AG09309 (cell line): ENCODE results near the gene RHBDD3.

Experiments used
- DNase-seq: peaks from one replicate; pipeline ENCODE4 v3.0.0-alpha.2; 2010; ENCODE audit warnings: low read depth
- H3K4me3 ChIP-seq: 2 replicates; pipeline ENCODE4 v1.5.1; 2011; ENCODE audit warnings: mild to moderate bottlenecking, low read depth, low read length, moderate library complexity; ENCODE audit not compliant: control insufficient read depth
- TF ChIP-seq, protein P1 (sequence below): IDR thresholded peaks from 2 replicates; pipeline ENCODE4 v1.5.1; 2011; ENCODE audit warnings: mild to moderate bottlenecking, low read depth, low read length, inconsistent platforms; ENCODE audit not compliant: insufficient read depth, control insufficient read depth; ENCODE audit errors: missing control alignments

Gene RHBDD3

DNA sequence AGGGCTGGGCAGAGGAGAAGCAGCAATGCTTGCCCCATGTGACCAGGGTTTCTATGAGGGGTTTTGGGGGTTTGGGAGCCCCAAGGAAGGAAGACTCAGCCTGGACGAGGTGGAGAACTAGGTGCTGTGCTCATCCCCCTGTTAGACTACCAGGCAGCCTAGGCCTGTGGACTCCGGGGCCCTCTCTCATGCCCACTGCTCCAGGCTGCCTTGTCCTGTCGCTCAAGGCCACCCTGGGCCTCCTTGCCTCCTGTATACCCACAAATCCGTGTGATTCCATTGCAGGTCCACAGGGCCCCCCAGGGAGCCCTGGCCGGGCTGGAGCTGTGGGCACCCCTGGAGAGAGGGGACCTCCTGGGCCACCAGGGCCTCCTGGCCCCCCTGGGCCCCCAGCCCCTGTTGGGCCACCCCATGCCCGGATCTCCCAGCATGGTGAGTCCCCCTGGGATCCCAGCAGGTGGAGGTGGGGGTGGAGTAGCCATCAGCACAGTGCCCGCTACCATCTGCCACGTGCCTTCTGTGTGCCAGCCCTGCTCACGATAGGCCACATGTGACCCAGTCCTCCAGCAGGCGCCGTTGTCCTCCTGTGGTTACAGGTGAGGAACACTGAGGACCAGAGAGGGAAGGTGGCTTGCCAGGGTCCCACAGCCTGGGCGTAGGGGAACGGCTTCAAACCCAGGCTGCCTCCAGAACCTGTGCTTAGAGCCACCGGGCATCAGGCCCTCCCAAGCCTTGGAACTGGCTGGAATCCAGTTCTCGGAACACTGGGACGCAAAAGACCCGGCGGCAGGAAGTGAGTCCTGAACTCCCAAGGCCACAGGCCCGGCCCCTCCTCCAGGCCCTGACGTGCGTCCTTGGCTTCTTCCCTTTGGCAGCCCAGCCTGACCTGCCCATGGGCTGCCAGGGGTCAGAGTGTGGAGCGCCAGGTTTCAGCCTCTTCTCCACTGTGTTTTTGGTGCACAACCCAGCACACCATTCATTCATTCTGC lies 35.5 kb downstream of the RHBDD3 start:
- TF ChIP-seq, protein P1, sequence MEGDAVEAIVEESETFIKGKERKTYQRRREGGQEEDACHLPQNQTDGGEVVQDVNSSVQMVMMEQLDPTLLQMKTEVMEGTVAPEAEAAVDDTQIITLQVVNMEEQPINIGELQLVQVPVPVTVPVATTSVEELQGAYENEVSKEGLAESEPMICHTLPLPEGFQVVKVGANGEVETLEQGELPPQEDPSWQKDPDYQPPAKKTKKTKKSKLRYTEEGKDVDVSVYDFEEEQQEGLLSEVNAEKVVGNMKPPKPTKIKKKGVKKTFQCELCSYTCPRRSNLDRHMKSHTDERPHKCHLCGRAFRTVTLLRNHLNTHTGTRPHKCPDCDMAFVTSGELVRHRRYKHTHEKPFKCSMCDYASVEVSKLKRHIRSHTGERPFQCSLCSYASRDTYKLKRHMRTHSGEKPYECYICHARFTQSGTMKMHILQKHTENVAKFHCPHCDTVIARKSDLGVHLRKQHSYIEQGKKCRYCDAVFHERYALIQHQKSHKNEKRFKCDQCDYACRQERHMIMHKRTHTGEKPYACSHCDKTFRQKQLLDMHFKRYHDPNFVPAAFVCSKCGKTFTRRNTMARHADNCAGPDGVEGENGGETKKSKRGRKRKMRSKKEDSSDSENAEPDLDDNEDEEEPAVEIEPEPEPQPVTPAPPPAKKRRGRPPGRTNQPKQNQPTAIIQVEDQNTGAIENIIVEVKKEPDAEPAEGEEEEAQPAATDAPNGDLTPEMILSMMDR = no peak
- H3K4me3 ChIP-seq = no peak overlapping the region
- no peak for DNase-seq

DNA sequence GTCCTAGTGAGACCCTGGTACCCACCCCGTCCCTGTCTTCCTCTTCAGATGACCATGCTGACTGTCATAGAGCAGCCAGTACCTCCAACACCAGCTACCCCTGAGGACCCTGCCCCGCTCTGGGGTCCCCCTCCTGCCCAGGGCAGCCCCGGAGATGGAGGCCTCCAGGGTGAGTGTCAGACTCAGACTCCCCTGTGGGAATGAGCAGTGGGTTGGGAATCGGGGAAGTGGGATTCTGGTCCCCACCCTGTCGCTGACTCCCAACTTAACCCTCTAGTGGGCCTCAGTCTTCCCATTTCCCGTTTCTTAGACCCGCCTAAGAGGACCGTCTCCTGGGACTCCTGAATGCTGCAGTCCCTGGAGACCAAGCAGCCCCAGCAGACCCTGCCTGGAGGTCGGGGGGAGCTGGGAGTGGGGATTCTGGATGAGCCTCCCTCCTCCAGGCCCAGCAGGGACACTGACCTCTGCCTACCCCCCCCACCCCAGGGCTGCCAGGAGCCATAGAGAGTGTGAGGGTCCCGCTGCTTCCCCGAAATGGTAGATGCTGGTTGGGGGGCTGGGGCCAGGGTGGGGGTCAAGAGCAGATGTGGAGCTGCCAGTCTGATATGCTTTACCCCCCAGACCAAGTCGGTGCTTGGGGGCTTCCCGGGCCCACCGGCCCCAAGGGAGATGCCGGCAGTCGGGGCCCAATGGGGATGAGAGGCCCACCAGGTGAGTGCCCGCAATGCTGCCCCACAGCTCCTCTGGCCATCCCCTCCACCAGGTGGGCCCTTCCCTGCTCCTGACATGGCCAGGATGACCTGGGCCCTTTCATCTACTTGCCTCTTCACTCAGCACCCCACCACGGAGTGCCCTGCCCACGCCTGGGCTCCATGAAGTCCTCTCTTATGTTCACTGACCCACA lies 36.6 kb downstream of the RHBDD3 start:
- H3K4me3 ChIP-seq = no peak overlapping the region
- no peak for DNase-seq
- TF ChIP-seq, protein P1 = no peak

DNA sequence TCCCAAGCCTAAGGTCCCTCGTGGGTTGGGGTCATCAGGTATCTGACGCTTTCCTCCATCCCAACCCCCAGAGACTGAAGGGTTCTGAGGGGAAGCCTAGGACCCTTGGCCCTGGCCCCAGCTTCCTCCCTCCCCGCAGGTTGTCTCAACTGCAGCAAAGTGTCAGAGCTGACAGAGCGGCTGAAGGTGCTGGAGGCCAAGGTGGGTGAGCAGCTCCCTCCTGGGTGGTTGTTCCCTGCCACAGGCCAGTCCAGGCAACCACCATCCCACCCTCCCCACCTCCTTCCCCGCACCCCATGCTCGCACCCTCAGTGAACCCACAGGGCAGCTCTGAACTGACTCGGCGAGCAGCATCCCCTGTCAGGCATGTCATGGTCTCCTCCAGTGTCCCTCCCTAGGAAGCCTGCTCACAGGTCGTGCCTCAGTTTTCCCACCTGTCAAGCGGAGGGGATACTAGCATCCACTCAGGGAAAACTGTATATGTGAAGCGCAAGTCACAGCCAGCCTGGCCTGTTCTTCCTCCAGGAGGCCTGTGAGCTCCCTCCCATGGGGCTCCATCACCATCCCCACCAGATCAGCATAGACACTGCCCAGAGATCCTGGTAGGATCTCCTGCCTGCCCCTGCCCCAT lies 41.3 kb downstream of the RHBDD3 start:
- no peak overlapping the region for H3K4me3 ChIP-seq
- TF ChIP-seq, protein P1 = no peak
- no peak for DNase-seq

- TF ChIP-seq, protein P1 = no peak
- H3K4me3 ChIP-seq = no peak overlapping the region
- DNase-seq = no peak
Measured at GRCh38 chr22:29225422-29226090, 42.2 kb downstream of the RHBDD3 start.

DNA sequence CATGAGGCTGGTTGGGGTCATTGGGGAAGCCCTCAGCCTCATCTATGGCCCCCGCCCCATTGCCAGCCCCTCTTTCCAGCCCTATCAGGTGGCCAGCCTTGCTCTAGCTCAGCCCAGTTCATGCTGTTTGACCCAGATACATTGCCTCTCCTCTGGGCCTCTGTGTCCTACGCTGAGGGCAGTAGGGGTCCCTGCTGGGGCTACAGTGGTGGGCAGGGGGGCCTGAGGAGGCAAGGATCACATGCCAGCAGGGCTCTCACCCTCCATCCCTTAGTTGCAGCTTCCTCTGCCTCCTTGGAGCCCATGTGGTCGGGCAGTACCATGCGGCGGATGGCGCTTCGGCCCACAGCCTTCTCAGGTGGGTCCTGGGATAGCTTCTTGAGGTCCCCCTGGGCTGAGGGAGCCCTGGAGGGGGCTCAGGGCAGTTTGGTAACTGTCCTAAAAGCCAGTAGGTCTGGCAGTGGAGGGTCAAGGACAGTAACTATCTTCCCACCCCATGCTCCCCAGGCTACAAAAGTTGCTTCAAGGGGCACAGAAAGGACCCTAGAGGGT lies 42.8 kb downstream of the RHBDD3 start:
- DNase-seq = no peak
- TF ChIP-seq, protein P1 = no peak
- no peak overlapping the region for H3K4me3 ChIP-seq
